Left renal pelvis (tissue), 4 donors: ENCODE results near the gene UBASH3B. TPM values are rescaled to one million over a fixed set of nuclear protein-coding genes. Genes with fewer than 3 reads are reported as not detected.
A peak's percentile ranks its signal among the peaks of the same experiment; 100 is the strongest.
"Not testable (repeated sequence)": the region's sequence is repeated elsewhere in the genome, so short reads cannot be mapped to it uniquely, and the experiment has no call there.

Experiments
- DNase-seq, 4 donors: peaks; one replicate each; pipeline ENCODE4 v3.0.0-alpha.2; 2013; ENCODE audit warnings: low read depth in 4 of 4, low spot score in 3 of 4
- polyA plus RNA-seq, 4 donors: library from polyadenylated mRNA; unstranded; fragments of 120-200 nt; gene quantifications; one replicate each; pipeline ENCODE4 v1.2.1, GENCODE V29; 2013; ENCODE audit not compliant: insufficient read length in 4 of 4

The UBASH3B gene
- polyA plus RNA-seq, 4 donors, result 5.3 to 9.1 (median 7.6) TPM

DNA sequence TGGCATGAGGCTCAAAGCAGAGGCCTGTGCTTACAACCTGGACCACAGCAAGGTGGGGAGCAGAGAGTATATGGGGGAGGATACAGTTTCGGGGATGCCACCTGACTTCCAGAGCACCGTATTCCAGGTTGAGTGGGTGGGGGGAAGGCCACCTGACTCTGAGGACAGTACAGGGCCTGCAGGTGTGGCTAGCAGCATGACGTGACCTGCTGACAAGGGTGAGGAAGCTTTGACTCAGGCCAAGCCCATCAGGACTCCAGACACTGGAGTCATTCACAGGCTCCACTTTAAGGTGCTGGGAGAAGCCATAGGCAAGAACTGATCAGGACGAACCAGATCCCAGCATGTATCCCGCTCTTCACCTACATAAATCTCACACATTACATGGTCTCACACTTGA is 148.2 kb downstream of the UBASH3B start:
- DNase-seq, result no peak

DNA sequence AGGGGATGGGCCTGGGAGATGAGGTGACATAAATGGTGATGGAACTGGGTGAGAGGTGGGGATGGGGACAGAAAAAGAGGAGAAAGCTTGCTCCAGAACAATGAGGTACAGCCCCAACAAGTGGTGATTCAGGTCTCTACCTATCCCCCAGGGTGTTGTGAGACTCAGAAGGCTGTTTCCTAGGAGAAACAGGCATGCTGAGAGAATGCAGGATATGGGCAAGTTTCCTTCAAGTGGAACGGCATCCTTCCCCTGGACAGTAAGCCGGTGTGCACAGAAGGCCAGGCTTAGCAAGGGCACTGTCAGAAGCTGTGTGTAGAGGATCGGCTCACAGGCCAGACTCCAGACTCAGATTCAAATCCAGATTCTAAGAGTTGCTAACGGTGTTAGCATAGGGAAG is 148.6 kb downstream of the UBASH3B start:
- DNase-seq, result no peak

DNA sequence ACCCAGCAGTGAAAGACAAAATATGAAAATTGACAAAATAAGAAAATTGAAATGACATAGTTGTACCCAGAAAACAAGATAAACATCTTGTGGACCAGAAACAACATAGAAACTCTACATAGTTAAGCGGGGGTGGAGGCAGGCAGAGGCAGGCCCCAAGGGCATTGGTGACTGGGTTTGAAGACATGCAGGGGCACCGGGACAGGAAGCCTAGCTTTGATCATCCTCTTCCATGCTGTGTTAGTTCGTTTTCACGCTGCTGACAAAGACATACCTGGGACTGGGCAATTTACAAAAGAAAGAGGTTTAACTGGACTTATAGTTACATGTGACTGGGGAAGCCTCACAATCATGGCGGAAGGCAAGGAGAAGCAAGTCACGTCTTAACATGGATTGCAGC is 149.3 kb downstream of the UBASH3B start:
- DNase-seq, result no peak

DNA sequence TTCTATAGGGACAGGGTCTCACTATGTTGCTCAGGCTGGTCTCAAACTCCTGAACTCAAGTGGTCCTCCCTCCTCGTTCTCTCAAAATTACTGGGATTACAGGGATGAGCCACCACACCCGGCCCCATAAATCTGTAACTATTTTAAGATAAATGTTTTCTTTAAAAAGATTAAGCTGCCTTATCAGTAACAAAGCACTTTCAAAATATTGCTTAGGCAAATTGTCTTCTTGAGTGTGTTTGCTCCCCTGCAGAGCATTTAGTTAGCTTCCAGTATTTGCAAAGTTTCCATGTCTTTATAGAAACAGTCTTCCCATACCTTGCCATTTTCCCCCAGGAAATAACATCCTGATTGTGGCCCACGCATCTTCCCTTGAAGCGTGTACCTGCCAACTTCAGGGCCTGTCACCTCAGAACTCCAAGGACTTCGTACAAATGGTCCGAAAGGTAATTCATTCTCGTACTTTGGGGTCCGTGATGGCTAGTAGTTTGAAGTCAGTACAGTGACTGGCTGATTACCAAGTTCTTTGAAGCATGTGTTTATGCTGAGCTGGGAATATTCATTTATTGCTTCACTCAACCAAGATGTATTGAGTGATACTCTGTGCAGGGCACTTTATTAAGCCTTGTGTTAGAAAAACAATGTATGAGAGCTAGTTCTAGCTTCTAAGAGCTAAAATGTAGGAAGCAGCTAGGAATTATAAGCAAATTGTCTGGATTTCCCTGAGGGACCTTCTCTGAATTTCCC is 152.4 kb downstream of the UBASH3B start:
- DNase-seq, result no peak

DNA sequence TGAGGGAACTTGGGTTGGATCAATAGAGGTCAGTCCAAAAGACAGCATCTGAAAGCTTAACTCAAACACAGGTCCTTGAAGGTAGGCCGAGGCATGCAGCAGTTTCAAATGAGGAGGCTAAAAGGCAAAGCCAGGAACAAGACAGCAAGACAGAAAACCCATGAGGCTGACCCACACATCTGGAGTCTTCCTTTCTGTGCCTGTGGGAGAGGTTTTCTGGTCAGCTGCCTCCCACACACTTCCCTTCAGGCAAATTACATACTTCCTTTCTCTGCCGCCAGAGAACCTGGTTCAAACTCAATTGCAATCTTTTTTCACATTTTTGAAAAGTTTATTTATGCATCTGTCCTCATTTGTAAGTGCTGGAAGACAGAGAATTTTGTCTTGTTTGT is 153.0 kb downstream of the UBASH3B start:
- no peak for DNase-seq

DNA sequence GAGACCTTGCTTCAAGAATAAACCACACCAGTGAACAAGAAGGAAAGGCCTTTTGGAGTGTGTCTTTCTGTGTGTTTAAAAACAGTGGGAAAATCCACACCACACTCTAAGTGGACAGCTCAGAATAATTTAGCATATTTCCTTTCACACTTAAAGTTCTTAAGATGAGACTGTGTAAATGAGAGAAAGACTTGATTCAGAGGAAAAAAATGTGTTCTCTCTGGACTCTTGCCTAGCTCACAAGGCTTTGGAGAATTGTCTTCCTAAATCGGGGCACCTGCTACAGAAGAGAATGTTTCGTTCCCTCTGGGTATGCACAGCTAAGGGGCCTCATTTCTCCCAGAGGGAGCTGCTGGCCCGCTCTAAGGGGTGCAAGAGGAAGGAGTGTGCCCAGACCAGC is 154.3 kb downstream of the UBASH3B start:
- no peak for DNase-seq

DNA sequence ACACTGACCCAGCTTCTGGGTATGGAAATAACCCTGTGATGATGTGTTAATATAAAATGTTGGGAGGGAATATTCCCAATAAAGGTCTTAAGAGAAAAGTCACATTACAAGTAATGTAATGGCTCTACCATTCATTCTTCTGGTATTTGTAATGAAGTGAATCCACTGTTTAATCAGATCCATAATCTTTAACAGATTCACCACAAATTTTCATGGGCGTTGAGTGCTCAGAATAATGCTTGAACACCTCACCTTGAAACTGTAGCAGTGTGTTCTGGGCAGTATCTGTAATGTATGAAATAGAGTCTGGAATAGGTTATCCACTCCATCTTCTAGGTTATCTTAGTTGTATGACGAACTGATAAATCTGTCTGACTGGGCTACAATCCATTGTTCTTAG is 156.2 kb downstream of the UBASH3B start:
- DNase-seq, result no peak

DNA sequence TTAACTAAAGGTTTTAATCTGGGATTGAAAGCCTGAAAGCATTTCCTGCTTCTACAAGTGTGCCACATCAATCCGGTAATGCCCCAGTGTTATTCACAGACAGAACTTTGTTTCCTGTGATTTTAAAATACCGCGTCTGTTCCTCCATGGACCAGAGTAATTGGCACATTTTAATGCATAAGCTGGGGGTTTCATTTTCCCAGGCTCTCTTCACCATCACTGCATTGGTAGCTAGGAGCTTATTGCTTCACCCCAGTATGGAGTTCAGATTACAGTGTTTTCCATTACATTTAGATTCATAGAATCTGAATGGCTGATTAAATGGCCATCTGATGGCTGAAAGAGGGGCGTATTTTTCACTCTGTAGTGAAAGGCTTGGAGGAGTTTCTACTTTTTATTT is 157.1 kb downstream of the UBASH3B start:
- DNase-seq, result no peak

DNA sequence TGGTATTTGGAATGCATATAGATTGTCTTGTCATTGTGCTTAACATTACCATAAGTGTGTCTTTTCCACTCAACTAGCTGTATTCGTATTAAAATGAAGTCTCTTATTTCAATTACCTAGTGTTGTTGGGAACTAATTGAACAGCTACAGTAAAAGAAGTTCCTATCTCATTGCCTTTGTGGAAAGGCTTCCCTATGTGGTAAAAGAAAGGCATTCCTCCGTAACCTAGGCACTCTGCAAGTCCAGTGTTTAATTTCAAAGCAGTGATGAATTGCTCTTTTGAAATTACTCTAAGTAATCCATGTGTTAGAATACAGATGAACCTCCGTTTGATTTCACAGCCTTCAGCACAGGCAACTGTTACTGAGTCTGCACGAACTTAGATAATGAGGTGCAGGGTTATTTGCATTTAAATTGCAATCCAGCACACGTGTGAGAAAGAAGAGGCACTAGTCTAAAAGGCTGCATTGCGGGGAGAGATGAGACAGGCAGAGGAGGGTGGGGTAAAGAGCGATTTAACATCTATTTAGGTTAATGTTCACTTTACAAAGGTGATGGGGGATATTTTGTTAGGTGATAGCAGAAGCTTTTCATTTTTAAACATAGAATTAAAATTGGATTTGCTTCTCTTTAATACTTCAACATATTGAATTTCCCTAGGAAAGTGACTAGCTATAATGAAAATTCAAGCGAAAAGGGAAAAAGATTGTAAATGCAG is 157.8 kb downstream of the UBASH3B start:
- no peak for DNase-seq

DNA sequence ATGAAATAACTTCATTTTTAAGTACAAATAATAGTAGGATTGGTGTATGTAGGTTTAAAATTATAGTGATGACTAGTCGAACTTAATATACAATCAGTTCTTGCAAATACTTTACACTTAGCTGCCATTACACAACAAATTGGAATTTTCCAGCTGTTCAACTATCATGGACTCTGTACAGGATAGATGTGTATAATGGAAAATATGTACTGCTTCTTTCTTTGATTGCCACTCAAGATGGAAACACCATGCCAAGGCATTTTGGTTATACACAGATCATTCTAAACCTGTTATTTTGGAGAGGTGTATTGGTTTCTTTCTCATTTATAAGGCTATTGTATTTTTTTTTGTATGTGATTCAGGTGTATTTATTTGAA is 158.4 kb downstream of the UBASH3B start:
- no peak for DNase-seq

DNA sequence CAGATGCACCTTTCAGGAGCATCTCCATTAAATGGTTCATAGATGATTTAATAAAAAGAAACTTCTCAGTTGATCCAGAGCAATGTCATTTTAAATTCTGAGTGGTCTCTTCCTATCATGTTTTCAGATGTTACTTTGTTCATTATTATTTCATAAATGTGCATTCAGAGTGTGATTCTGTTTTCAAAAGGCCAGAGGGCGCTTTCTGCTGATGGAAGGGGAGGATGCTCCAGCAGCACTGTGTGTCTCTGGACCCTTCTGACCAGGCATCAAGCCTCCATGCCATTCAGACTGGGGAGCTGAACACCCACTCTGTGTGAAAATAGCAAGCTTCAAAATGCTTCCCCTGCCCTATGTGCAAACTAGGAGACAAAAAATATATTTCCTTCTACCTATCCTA is 158.9 kb downstream of the UBASH3B start:
- DNase-seq, result no peak

DNA sequence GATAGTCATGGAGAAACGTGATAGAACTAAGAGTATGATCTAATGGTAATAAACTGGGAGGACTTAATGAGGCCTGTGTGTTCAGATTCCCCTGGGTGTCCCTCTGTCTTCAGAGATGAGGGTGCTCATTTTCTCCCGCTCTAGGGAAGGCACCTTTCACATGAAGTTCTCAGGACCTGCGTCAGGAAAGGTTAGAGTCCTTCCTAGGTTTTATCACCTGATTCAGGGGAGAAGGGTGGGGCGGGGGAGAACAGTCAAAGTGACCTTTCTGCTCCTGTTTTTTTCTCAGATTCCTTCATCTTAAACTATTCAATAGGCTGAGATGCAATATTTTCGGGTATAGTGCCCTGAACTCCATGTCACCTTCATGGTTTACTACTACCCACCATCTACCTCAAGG is 160.4 kb downstream of the UBASH3B start:
- no peak for DNase-seq

DNA sequence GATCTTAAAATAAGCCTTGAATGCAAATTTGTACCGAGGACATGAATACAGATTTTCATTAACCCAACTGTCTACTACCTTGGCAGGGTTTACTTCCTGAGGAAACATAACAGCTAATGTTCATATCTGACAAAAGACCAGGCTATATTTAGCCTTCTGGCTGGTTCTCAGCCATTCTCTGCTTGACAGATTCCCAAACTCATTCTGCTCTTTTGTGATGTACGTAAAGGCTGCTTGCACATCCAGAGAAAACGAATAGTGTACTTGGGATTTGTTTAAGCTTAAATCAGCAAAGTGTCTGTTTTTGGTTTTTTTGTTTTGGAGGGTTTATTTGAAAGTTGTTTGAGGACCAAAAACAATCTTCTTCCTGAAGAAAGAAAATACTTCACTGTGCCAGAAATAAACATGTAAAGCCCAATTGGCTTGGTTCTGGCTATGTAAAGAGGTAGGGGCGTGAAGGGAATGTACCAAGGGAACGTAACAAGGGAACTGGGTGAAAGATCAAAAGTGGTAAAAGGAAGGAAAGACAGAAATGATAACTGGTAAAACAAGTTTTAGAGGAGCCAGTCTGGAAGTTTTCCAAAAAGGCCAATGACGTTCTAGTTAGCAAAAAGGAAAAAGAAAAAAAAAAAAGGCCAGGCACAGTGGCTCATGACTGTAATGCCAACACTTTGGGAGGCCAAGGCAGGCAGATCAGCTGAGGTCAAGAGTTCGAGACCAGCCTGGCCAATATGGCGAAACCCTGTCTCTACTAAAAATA is 161.4 kb downstream of the UBASH3B start:
- DNase-seq, result peak in 3 of 4 donors; percentile 20 to 52 (median 27)

DNA sequence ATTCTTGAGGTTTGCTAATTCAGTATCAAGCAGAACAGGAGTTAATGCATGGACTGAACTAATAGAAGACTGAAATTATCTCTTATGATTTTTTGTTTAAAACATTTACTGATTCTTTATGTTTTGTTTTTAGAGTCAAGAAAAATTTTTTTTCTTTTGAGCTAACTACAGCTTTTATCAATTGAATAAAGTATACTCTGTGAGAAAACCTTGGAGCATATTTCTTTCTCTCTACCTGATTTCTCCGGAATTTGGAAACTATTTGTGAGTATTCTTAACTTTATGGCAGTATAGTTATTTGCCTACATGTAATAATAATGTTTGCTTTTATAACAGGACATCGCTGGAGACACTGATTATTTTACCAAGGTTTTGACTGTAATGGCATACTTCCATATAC is 164.6 kb downstream of the UBASH3B start:
- DNase-seq, result no peak

DNA sequence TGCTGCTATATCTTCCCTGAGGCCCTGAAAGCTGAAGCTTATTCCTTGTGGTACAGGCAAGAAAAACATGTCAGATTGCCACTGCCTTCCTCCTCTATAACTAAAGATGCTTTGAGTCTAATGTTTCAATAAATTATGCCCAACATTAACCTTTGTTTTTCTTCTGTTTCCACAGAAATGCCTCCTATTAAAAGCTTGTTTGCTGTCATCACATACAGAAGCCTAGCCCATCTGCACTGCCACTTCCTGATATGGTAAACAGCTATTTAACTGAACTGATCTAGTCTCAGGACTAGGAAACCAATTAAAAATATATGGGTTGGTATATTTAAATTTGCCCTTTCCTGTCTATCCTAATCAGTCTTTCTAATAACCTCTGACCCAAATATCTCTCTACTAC is 165.6 kb downstream of the UBASH3B start:
- no peak for DNase-seq

DNA sequence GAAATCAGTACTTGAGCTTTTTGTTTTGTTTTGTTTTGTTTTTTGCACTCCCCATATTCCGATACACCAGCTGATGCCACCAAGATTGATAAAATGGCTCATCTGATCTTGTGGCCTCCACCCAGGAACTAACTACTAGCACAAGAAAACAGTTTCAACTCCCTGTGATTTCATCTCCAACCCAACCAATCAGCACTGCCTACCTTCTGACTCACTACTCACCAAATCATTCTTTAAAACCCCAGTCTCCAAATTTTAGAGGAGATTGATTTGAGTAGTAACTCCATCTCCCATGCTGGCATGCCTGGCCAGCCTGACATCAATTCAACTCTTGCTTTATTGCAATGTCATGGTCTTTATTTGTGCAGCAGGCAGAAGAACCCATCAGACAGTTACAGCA is 166.7 kb downstream of the UBASH3B start:
- no peak for DNase-seq

DNA sequence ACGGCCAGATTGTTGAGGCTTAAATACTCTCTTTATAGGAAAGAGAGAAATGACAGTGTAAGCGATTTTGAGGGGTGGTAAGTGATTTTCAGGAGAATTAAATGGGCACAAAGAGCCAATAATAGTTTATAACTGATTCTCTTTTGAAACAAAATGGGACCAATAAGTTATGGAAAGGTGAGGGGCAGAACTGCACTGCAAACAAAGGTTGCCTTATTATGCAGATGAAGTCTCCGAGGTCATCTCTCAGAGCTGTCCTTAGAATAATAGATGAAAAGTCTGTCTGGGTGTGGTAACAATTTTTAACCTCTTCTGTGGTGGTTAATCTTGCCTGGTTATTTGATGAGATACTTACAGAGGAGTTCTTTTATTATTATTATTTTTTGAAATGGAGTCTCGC is 168.0 kb downstream of the UBASH3B start:
- DNase-seq, result no peak

DNA sequence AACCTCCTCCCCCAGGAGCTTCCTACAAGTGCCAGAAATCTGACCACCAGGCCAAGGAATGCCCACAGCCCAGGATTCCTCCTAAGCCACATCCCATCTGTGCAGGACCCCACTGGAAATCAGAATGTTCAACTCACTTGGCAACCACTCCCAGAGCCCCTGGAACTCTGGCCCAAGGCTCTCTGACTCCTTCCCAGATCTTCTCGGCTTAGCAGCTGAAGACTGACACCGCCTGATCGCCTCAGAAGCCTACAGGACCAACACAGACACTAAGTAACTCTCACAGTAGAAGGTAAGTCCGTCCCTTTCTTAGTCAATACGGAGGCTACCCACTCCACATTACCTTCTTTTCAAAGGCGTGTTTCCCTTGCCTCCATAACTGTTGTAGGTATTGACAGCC is 173.8 kb downstream of the UBASH3B start:
- not testable (repeated sequence) for DNase-seq

DNA sequence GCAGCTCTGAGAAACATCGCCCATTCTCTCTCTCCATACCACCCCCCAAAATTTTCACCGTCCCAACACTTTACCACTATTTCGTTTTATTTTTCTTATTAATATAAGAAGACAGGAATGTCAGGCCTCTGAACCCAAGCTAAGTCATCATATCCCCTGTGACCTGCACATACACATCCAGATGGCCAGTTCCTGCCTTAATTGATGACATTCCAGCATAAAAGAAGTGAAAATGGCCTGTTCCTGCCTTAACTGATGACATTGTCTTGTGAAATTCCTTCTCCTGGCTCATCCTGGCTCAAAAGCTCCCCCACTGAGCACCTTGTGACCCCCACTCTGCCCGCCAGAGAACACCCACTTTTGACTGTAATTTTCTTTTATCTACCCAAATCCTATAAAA is 176.8 kb downstream of the UBASH3B start:
- not testable (repeated sequence) for DNase-seq

DNA sequence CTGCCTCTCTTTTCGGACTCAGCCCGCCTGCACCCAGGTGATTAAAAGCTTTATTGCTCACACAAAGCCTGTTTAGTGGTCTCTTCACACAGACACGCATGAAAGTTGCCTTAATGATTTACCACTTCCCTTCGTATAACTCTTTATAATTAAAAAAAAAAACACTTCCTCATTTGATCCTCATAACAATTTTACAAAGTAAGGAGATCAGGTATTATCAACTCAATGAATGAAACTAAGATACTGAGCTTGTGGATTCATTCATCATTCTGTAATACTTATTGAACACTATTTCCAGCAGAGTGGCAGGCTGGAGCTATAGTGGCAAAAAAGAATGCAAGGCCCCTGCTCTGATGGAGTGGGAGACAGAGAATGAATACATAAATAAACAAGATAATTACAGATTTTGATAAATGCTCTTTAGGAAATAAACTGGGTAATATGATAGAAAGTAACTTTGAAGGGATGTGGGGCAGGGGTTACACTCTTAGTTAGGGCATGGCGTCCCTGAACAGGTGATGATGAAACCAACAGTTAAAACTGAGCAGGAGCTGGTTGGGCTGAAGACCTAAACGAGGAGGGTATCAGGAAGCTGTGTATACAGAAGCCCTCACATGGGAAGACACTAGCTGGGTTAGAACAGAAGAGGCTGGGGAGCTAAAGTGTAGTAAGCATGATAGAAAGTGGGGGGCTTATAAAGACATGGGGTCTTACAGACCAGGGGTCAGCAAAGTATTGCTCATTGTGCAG is 177.4 kb downstream of the UBASH3B start:
- no peak for DNase-seq

DNA sequence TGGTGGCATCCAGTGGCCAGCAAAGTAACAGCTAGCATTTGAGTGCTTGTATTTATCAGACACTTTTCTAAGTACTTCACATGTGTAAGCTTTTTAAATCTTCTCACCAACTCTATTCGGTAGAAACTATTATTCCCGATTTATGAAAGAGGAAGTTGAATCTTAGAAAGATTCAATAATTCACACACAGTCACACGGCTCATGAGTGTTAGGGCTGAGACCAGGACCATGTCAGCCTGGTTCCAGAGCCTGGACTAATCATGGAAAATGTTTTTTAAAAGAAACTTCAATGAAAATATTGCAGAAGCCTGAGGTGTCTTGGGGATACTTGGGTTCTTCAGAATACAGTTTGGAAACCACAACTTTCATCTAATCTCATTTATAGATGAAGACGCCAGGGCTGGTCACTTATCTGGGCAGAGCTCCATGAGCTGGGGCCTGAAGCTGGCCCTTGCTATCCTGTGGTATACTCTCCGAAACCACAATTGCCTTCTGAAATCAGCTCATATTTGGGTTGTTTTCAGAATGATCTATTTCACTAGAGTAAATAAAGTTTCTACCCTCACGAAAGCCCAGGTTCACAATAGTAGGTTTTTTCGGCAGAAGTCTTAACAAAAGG is 178.4 kb downstream of the UBASH3B start:
- DNase-seq, result no peak
